AG04450 (cell line): Measurements from ENCODE around the gene CST9L. TPM values are rescaled to one million over a fixed set of nuclear protein-coding genes. Genes with fewer than 3 reads are reported as not detected.

Experiments
- CTCF ChIA-PET: fragments of 300-600, 350-600 bp; formaldehyde crosslinking; extraction: SDS; loops from one replicate; lab custom pipeline; 2022; ENCODE audit warnings: antibody characterized with exemption, inconsistent platforms; lab: Charles Lee
- POLR2A ChIA-PET: fragments of 350-600 bp; formaldehyde crosslinking; extraction: SDS; loops from one replicate; lab custom pipeline; 2021; ENCODE audit warnings: antibody characterized with exemption, inconsistent platforms; lab: Yijun Ruan, JAX
- DNase-seq: peaks from one replicate; pipeline ENCODE4 v3.0.0-alpha.2; 2011; ENCODE audit warnings: low read depth, low spot score
- H3K27ac ChIP-seq: one replicate; pipeline ENCODE4 v1.5.1; 2012; ENCODE audit warnings: low read depth, low read length, control low read depth
- H3K27me3 ChIP-seq: one replicate; pipeline ENCODE4 v1.6.0; 2012; ENCODE audit warnings: low read length; ENCODE audit not compliant: control insufficient read depth, insufficient read depth
- H3K4me3 ChIP-seq: 2 replicates; pipeline ENCODE4 v1.5.1; 2011; ENCODE audit warnings: mild to moderate bottlenecking, low read depth, low read length, control low read depth
- H3K9me3 ChIP-seq: 2 replicates; pipeline ENCODE4 v1.5.1; 2012; ENCODE audit warnings: low read length; ENCODE audit not compliant: control insufficient read depth, insufficient read depth
- polyA plus RNA-seq: library from polyadenylated mRNA; depleted of rRNA; stranded (reverse); fragments of >200 nt; gene quantifications from 2 replicates; pipeline ENCODE4 v1.2.3, GENCODE V29; 2011
- TF ChIP-seq, protein P1 (sequence below): IDR thresholded peaks from 2 replicates; pipeline ENCODE4 v1.5.1; 2011; ENCODE audit warnings: low read depth, low read length, control low read depth, inconsistent platforms

The CST9L gene
- polyA plus RNA-seq, 1 experiment = not detected

DNA sequence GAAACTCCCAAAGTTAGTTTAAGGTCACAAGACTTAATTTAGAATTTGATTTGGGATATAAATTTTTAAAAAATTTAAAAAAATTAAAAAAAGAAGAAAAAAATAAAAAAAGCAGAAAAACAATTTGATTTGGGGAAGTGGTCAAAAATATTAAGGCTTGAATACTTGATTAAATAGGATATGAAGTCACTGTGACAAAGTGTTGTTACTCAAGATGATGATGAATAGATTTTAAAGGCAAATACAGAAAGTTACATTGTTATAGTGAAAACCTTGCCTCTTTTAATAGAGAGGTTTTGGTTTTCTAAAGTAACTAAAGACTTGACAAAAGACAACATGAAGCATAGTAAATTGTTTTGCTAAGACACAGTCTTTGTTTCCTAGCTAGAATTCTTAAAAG is 30.2 kb upstream of the CST9L start:
- no peak for DNase-seq
- Histone ChIP-seq H3K27me3 (peaks cover 6% of the 10 kb centered on the region), H3K9me3 (no peaks in the 10 kb centered on the region), H3K27ac (no peak overlapping the region), H3K4me3 (no peak overlapping the region)
- CTCF ChIA-PET = interaction anchor here (0.5 to 1.9 kb wide), 3 partner anchors 8 to 156 kb away, joined by 3 to 6 read pairs (median 3); no protein-coding TSS in a partner anchor
- TF ChIP-seq, protein P1, sequence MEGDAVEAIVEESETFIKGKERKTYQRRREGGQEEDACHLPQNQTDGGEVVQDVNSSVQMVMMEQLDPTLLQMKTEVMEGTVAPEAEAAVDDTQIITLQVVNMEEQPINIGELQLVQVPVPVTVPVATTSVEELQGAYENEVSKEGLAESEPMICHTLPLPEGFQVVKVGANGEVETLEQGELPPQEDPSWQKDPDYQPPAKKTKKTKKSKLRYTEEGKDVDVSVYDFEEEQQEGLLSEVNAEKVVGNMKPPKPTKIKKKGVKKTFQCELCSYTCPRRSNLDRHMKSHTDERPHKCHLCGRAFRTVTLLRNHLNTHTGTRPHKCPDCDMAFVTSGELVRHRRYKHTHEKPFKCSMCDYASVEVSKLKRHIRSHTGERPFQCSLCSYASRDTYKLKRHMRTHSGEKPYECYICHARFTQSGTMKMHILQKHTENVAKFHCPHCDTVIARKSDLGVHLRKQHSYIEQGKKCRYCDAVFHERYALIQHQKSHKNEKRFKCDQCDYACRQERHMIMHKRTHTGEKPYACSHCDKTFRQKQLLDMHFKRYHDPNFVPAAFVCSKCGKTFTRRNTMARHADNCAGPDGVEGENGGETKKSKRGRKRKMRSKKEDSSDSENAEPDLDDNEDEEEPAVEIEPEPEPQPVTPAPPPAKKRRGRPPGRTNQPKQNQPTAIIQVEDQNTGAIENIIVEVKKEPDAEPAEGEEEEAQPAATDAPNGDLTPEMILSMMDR = no peak
- POLR2A ChIA-PET = no interaction called here

DNA sequence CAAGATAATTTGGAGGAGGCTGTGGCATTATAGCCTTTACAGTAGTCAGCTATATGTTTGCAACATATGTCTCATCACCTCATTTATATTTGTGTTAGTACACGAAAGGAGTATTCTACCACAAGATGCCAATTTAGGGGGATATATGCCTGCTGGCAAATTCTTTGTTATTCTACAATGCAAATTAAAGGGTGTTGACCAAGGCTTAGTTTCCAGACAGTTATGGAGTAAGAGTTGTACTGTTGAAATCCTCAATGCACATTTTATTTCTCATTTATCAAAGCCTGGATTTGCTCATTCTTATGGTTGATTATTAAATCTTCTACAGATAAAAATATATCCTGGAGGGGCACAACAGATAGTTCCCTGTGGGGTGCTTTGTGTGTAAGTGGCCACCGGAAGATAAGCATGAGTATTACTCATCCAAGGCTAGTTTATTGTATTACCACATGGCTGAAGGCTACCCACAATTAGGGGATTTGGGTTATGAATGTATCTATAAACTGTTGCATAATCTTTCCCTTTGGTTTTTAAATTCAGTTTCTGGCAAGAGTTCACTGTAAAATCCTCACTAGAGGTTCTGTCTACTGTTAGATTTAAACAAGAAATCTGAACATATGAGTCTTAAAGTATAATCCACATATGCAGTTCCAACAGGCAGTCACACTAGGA is 28.4 kb upstream of the CST9L start:
- H3K27ac ChIP-seq = no peak overlapping the region
- H3K27me3 ChIP-seq = peaks cover 2% of the 10 kb centered on the region
- DNase-seq = no peak
- no peak overlapping the region for H3K4me3 ChIP-seq
- H3K9me3 ChIP-seq = no peaks in the 10 kb centered on the region
- TF ChIP-seq, protein P1 = no peak
- POLR2A ChIA-PET = no interaction called here
- CTCF ChIA-PET = interaction anchor here (1.4 to 1.9 kb wide), 2 partner anchors 10 kb away, joined by 6 read pairs; no protein-coding TSS in a partner anchor

DNA sequence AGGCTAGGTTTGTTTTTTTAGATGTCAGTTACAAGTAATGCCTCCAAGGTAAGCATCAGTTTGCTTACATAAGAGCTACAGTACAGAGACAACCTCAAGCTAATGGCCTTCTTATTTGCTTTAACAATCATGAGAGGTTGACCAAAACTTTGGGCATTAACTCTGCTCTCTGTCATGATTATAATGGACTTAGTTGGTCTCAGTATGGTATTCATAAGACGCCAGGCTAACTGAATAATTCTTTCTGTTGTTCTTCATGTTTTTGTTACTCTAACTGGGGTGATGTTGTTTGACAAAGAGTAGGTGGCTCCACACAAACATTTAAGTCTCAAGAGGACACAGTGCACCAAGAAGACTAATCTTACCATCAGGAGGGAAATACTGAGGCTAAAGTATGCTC is 27.7 kb upstream of the CST9L start:
- DNase-seq = no peak
- no peaks in the 10 kb centered on the region for H3K9me3 ChIP-seq
- POLR2A ChIA-PET = no interaction called here
- no peak overlapping the region for H3K27ac ChIP-seq
- no peak overlapping the region for H3K4me3 ChIP-seq
- TF ChIP-seq, protein P1 = no peak
- H3K27me3 ChIP-seq = peaks cover 2% of the 10 kb centered on the region
- CTCF ChIA-PET = interaction anchor here (1.4 kb wide), 1 partner anchor 11 kb away, joined by 6 read pairs; no protein-coding TSS in a partner anchor

DNA sequence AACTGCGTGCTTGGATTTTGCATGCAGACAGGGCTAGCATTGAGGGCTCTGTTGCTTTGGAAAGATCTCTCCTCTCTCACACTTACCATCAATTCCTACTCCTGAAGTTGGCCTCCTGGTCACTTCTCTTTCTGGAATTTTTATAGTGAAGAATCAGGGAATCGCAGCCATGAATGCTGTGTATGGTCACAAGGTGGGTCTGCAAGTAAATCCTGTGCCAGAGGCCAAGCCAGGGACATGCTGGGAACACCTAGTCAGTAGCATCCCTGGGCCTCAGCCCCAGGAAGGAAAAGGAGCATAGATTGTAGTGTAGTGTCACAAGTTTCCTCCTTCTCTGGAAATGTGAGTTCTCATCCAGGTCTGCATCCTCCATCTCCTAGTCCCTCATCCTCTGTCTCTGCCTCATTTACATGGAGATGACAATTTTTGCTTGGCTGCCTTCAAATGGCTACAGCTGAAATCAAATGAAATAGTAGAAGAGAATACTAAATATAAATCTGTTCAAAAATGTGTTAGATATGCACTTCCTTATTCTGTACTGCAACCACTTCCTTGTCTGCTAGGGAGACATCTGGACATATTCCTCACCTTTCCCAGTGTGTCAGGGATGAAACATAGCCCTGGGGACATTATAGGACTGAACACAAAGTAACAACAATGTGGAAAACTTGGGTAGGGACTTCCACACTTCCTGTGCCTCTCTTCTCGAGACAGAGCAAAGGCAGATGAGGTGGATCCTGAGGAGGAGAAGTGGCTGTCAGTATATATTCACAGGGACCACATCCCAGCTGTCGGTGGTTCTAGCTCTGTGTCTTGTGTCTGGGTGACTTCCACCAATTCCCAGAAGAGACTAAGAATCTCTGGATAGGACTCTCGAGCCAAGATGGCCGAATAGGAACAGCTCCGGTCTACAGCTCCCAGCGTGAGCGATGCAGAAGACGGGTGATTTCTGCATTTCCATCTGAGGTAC is 20.4 kb upstream of the CST9L start:
- Histone ChIP-seq H3K9me3 (no peaks in the 10 kb centered on the region), H3K27me3 (no peaks in the 10 kb centered on the region), H3K4me3 (no peak overlapping the region), H3K27ac (no peak overlapping the region)
- no peak for DNase-seq
- TF ChIP-seq, protein P1 = no peak
- ChIA-PET POLR2A (no interaction called here), CTCF (no interaction called here)

DNA sequence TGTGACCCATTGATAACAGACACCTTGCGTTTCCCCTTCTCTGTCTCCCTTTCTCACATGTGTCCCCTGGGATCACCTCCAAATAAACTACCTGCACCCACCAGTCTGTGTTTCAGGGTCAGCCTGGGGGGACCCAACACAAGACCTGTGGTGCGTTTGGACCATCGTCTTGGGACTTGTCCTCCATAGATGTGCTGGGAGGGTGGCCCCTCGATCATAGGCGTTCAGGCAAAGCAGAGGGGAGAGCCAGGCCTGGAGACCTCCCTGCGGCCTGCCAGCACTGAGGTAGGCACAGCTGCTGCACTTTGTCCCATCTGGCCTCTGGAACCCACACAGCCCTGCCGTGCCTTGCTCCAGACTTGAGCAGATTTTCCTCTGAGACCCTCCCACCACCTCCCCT is 19.3 kb upstream of the CST9L start:
- Histone ChIP-seq H3K27ac (no peak overlapping the region), H3K27me3 (no peaks in the 10 kb centered on the region), H3K4me3 (no peak overlapping the region), H3K9me3 (no peaks in the 10 kb centered on the region)
- TF ChIP-seq, protein P1 = no peak
- ChIA-PET CTCF (no interaction called here), POLR2A (no interaction called here)
- no peak for DNase-seq
